Measurements from ENCODE around the gene PTPDC1.

The PTPDC1 gene, protein sequence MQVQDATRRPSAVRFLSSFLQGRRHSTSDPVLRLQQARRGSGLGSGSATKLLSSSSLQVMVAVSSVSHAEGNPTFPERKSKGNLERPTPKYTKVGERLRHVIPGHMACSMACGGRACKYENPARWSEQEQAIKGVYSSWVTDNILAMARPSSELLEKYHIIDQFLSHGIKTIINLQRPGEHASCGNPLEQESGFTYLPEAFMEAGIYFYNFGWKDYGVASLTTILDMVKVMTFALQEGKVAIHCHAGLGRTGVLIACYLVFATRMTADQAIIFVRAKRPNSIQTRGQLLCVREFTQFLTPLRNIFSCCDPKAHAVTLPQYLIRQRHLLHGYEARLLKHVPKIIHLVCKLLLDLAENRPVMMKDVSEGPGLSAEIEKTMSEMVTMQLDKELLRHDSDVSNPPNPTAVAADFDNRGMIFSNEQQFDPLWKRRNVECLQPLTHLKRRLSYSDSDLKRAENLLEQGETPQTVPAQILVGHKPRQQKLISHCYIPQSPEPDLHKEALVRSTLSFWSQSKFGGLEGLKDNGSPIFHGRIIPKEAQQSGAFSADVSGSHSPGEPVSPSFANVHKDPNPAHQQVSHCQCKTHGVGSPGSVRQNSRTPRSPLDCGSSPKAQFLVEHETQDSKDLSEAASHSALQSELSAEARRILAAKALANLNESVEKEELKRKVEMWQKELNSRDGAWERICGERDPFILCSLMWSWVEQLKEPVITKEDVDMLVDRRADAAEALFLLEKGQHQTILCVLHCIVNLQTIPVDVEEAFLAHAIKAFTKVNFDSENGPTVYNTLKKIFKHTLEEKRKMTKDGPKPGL

DNA sequence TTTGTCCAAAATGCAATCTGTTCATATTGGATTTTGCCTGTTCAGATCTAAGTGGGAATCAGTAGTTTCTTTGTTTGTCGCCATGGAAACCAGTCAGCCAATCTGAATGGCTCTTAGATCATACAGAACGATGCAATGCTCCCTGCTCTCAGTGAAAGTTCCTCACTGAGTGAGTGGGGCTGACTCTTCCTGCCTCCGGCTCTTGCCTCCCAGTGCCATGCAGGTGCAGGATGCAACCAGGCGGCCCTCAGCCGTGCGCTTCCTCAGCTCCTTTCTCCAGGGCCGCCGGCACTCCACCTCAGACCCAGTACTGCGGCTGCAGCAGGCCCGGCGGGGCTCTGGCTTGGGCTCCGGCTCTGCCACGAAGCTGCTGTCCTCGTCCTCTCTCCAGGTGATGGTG, at the start of gene PTPDC1:
Gene PTPDC1, plus strand, starts transcription at position 151 of the 400 bp plus-strand sequence. Its CDS starts 67 bp downstream, at position 218.
- DNase-seq (ENCODE audit: low read depth), result no peak

DNA sequence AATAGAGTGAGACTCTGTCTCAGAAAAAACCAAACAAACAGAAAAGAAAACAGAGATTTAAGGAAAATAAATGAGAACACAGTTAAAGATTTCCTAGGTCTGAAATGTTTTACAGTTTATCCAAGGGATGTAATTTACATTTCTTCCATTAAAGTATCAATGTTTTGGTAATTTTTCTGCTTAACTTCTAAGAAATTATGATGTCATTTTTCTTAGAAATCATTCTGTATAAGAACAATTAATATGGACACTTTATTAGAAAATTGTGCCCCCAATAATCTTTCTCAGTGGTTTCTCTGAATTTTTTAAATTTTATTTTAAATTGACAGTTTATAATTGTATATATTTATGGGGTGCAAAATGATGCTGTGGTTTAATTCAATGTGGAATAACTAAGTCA, 49.8 kb upstream of the PTPDC1 start:
- DNase-seq (ENCODE audit: low read depth), result no peak

DNA sequence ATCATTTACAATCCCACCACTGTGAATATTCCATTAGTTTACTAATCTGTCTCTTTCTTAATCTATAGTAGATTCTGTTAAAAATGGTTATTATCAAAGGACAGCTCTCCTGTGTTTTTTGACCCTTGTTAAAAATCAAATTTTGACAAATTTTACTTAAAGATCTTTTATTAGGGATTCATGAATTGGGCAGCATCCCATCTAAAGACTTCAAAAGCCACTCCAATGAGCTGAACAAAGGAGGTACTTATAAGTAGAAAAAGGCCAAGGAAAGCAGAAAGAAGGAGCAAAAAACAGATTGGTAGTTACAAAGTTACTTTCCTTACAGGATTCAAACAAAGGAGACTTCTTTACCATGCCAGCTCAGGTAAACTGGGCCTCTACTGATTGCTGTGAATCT, 44.5 kb upstream of the PTPDC1 start:
- DNase-seq (ENCODE audit: low read depth), result no peak

DNA sequence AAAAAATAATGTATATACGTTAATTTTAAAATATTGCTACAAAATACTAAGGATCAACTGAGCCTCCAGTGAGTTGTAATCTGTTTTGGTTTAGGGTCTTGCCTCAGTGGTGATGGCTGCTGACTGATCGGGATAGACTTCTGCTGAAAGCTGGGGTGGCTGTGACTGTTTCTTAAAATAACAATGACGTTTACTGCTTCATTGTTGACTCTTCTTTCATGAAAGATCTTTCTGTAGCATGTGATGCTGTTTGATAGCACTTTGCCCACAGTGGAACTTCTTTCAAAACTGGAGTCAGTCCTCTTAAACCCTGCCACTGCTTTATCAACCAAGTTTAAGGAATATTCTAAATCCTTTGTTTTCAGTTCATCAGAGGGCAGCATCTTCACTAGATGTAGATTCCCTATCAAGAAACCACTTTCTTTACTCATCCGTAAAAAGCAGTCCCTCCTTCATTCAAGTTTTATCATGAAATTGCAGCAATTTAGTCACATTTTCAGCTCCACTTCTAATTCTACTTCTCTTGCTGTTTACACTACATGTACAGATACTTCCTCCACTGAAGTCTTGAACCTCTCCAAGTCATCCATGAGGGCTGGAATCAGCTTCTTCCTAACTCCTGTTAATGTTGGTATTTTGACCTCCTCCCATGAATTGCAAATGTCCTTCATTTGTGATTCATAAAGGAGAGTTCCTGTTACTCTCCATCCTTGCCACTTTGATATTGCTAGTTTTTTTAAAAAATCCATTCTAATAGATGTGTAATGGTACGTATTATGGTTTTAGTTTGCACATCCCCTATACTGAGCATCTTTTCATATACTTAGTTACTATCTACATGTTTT, 41.5 kb upstream of the PTPDC1 start:
- no peak for DNase-seq (ENCODE audit: low read depth)

DNA sequence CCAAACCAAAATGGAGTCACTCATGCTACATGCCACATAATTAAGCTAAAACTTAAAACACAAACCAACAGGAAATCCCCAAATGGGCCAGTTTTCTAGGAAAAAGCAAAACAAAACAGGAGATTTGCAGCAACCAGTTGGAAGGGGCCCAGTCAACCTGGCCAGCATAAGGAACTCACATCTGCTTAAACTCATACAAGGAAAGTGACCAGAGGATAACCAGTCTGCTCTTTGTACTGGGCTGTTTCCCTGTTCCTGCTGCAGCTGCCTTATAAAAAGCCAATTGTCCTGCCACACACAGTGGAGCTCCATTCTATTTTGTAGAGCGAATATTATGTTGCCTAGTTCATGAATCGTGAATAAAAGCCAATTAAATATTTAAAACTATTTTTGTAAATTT, 29.5 kb upstream of the PTPDC1 start:
- no peak for DNase-seq (ENCODE audit: low read depth)

DNA sequence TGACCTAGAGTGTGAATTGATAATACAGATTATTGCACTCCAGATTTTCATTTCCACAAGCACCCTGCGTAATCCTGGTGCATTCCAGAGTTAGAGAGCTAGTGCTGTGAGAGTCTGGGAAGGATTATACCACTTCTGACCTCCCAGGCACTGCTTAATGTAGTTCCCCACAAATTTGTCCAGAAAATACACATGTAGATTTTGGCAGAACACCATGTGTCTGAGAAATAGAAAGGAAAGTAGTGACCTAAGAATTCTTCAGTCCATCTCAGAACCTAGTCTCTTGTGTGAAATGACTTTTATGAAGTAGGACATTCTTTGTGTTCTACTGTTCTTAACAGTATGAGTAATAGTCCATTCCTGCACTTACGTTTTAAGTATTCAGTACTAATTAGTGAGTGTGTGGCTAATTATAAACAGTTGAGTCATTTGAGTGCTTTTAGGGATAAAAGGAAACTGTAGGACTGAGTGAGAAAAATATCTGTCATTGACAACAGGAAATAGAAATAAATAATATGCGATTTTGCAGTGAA, 27.8 kb upstream of the PTPDC1 start:
- DNase-seq (ENCODE audit: low read depth), result no peak

DNA sequence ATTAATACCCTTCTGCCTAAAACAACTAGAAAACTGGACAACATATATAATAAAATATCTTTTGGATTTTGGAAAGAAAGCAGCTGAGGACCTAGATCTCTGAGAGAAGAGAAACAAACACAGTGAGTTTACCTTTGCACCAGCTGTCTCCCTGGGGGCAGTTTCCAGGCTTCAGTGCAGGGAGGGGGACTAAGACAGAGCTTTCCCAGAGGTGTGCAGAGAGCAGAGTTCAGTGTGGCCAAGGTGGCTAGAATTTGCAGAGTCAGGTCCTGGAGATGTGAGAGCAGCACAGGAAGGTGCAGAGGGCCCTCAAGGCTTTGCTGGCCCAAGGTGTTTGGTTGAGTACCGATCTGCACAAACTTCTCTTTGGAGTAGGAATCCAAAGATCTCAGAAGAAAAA, 26.3 kb upstream of the PTPDC1 start:
- no peak for DNase-seq (ENCODE audit: low read depth)

DNA sequence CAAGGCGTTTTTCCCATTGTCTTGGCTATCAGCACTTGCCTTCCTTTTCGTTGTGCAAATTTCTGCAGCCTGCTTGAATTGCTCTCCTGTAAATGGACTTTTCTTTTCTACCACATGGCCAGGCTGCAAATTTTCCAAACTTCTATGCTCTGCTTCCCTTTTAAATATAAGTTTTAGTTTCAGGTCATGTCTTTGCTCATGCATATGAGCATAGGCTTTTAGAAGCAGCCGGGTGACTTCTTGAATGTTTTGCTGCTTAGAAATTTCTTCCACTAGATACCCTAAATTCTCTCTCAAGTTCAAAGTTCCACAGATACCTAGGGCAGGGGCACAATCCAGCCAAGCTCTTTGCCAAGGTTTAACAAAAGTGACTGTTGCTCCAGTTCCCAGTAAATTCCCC, 22.4 kb upstream of the PTPDC1 start:
- DNase-seq (ENCODE audit: low read depth), result no peak

DNA sequence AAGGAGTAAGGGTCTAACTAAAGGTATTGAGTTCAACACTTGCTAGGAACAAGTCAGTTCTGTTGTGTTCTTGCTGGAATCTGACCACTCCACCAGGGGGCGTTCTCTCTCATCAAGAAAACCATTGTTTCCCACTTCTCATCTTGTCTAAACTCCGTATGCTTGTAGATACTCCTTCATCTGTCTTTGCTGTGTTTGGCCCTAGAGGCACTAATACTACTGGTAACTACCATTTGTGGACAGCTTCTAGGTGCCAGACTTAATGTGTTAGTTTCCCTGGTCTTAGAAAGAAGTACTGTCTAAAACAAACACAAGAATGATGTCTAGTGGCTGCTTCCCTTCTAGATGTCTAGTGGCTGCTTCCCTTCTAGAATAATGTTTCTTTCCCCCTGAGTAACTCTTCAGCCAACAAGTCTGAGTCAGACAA, 18.7 kb upstream of the PTPDC1 start:
- DNase-seq (ENCODE audit: low read depth), result peak; percentile 62

DNA sequence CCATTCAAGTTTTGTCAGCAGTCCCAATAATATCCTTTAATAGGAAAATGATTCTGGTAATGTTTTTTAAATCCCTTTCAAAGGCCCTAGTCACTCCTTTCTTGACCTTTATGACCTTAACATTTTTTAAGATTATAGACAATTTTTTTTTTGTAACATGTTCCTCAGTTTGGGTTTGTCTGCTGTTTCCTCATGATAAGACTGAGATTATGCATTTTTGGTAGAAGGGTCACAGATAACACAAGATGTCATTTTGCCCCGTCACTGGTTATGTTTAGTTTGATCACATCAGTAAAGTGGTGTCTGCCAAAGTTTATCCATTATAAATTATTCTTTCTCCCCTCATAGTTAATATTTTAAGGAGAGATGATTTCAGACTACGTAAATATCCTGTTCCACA, 16.0 kb upstream of the PTPDC1 start:
- no peak for DNase-seq (ENCODE audit: low read depth)

DNA sequence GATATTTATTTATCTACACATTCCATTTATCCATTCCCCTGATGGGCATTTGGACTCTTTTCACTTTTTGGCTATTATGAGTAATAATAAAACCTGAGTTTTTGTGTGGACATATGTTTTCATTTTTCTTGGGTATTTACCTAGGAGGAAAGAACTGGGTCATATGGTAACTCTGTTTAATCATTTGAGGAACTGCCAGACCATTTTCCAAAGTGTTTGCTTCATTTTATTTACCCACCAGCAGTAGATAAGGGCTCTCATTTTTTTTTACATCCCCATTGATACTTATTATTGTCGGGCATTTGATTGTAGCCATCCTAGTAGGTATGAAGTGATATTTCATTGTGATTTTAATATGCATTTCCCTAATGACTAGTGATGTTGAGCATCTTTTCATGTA, 7.7 kb upstream of the PTPDC1 start:
- DNase-seq (ENCODE audit: low read depth), result no peak

DNA sequence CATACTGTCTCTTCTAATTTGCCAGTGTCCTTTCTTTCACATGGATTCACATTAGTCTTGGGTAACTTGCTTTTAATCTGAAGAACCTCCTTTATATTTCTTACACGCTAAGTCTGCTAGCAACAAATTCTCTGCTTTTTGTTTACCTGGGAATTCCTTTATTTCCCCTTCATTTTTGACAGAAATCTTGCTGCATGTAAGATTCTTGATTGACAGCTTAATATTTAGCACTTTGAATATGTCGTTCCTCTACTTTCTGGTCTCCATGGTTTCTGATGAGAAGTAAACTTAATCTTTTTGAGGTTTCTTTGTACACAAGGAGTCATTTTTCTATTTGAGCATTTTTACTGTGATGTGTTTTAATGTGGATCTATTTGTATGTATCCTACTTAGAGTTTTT, 6.2 kb upstream of the PTPDC1 start:
- no peak for DNase-seq (ENCODE audit: low read depth)

DNA sequence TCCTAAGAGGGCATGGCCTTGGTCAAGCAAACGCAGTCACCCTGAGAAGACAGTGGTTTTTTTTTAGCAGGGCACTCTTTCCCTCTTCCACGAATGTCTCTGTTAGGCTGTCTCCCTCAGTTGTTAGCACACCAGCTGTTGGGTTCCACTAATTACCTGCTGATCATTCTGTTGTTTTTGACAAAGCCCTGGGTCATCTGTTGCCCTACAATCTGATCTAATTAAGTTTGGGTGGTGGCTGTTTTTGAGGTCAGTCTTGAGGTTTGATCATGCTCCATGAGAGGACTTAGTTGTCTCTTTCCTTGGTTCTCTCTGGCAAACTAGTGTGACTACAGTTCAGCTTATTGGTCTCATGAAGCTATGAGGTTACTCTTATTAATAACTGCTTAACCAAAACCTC, 5.0 kb upstream of the PTPDC1 start:
- DNase-seq (ENCODE audit: low read depth), result no peak

DNA sequence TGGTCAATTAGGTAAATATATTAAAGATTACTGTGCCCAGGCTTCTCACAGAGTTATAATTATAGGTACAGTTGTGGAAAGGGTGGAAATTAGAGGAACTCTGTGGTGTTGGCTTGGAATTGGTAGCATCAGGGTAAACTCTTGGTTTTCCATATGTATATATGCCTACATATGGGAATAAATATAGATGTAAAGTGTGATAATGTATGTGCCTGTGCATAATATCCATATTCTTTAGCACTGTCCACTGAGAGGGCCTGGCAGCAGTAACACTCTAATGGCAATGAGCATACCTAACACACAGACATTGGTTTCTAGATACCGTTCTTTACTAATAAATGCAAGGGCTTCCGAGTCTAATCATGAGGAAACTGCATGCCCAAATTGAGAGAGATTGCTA, 4.0 kb upstream of the PTPDC1 start:
- no peak for DNase-seq (ENCODE audit: low read depth)

DNA sequence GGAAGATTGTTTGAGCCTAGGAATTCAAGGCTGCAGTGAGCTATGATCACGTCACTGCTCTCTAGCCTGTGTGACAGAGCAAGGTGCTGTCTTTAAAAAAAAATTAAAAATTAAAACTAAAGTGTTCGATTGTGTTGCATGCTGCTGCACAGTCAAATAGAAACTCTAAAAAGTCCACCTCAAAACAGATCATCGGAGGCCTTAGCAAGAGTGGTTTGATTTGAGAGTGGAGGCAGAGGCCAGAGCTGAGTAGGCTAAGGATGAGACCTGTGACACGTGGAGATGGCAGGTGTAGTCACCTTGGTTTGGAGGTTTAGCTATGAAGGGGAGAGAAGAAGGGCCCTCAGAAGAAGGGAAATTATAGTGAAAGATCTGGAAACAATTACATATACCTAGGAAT, 2.8 kb upstream of the PTPDC1 start:
- no peak for DNase-seq (ENCODE audit: low read depth)

DNA sequence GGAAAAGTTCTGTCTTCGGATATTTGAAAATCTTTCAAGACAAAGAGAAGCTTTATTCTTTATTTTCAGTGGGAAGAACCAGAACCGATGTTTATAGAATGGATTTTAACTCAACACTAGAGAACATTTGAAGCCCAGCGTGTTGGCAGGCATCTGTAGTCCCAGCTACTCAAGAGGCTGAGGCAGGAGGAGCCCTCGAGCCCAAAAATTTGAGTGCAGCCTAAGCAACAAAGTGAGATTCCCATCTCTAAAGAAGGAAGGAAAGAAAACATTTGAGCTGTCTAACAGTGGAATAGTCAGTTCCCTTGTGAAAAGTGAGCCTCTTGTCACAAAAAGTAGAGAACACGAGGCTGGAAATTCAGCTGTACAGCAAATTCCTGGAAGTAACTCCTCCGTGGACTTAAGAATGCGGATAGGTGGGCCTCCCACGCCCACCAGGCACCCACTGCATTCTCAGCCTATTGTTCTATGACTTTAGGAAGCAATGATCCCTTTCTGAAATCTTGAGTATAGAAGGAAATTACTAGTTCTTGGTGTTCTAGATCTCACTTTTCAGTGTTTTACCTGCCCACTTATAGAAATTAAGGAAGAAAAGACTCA, 2.3 kb upstream of the PTPDC1 start:
- DNase-seq (ENCODE audit: low read depth), result no peak

DNA sequence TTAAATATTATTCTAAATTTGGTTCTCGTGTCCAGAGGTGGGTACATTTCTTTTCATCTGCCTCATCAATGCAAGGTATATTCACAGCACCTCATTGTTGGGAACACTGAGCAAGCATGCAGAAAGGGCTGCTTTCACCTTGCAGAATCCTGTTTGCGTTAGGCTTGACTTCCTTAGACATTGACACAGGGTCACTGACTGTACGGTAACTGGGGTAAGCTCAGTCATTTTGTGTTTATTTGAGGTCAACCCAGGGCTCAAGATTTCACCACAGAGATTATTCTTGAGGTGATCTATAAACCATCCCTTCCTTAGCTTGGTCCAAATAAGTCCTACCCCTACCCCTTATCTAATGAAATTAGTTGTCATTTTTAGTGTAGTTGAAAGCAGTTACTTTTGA, 1.7 kb upstream of the PTPDC1 start:
- DNase-seq (ENCODE audit: low read depth), result no peak

DNA sequence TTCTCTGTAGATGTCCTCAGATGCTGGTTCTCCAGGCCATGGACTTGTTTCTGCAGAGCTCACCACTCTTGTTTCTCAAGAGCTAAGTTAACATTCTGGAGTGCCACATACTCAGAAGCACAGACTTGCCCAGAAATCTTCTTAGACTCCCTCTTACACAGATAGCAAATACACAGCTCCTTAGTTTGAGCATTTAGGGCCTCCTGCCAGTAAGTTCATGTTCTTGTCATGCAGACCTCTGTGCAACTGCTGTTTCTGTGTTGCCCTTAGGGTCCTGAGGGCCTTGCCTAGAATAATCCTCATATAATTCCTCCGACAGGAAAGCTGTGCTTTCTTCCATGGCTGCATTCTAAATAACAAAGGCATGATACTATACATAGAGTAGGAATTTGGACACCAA, 1.3 kb upstream of the PTPDC1 start:
- no peak for DNase-seq (ENCODE audit: low read depth)

DNA sequence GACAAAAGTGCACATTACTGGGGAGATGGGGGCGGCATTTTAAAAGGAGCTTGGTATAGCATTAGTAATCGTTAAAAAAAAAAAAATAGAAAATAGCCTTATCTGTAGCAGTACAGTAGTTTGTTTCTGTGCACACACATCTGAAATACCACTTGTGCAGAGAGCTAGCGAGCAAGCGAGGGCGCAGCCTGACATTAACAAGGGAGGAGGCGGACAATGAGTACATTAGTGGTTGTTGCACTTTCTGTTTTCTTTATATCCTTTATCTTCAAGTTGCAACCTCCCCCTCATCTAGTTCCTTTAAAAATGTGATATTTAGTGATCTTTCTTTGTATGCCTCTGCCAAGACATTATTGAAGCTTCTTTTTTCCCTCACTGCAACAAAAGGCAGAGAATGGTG, 880 bp upstream of the PTPDC1 start:
- DNase-seq (ENCODE audit: low read depth), result no peak

DNA sequence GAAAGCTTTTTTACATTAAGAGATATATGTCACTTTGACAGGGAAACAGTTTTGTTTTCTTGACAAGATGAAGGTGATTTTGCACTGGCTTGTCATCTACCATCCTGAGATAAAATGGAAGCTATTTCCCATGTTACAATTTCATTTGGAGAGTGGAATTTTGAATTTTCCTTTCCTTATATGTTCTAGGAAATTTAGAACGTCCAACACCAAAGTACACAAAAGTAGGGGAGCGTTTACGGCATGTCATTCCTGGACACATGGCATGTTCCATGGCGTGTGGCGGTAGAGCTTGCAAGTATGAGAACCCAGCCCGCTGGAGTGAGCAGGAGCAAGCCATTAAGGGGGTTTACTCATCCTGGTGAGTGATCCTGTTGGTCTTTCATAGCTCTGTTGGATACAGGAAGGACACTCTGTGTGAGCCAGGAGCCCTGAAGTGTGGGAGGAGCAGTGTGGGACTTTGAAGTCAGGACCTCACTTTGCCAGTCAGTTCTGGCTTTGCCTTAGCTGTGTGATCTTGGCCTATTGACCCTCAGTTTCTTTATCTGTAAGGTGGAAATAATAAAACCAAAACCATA, 887 bp downstream of the PTPDC1 start:
- DNase-seq (ENCODE audit: low read depth), result no peak

Measured in stimulated activated CD4-positive, alpha-beta T cell treated with anti-CD3 and anti-CD28 coated beads, Interleukin-2, amount 100 ng/mL, for 4 hours (primary cell).